Measurements from ENCODE around the gene TEDDM1. TPM values are rescaled to one million over a fixed set of nuclear protein-coding genes. Genes with fewer than 3 reads are reported as not detected.

TEDDM1 gene
- total RNA-seq, 2 experiments from 2014 or later: not detected

DNA sequence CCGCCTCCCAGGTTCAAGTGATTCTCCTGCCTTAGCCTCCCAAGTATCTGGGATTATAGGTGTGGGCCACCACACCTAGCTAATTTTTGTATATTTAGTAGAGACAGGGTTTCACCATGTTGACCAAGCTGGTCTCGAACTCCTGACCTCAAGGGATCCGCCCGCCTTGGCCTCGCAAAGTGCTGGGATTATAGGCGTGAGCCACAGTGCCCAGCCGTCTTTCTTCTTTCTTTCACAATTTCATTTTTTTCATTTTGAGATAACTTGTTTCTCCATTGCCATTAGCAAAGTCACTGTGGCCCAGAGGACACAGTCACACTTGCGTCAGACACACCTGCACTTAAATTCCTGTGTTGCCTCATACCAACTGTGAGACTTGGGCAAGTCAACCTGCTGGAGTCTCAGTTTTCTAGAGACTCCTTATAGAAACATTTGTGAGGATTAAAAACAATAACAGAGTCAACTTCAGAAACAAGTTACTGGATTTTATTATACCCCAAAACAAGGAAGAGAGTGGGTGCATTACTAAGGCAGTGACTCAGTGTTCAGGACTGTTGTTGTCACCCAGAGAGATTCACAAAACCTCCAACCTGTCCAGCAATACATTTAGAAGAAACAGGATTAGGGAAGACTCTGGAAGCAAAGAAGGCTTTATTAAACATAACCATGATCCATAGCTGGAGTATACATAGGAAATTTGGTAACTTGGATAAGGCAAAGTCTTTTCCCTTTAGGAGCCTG lies 2.6 kb downstream of the TEDDM1 start:
- ChIA-PET POLR2A (no interaction called here), CTCF (ENCODE audit: unreplicated experiment) (no interaction called here)
- no peaks in the 10 kb centered on the region for H3K9me3 ChIP-seq (ENCODE audit: low read length)
- no peak overlapping the region for H2AFZ ChIP-seq (ENCODE audit: low read length)
- H3K36me3 ChIP-seq (ENCODE audit: insufficient read depth, low read length): no peaks in the 10 kb centered on the region
- H3K4me1 ChIP-seq (ENCODE audit: insufficient read depth, low read length, poor library complexity, severe bottlenecking): no peaks in the 10 kb centered on the region
- no peak overlapping the region for H3K4me2 ChIP-seq (ENCODE audit: low read length)
- H3K9me2 ChIP-seq (ENCODE audit: insufficient read depth, low read length): no peaks in the 10 kb centered on the region
- intact Hi-C loops (cut with micrococcal nuclease; ENCODE audit: unreplicated experiment): no loop called here
- H3K79me2 ChIP-seq (ENCODE audit: insufficient read depth, low read depth, low read length): no peaks in the 10 kb centered on the region
- no peak for DNase-seq (ENCODE audit: low spot score)
- no TSS peak for BruUV-seq (replicated peaks)
- no peak for TF ChIP-seq CTCF (conservative IDR thresholded peaks at IDR 0.05; ENCODE audit: low read length)
- no peak for TF ChIP-seq EZH2phosphoT487 (IDR thresholded peaks at IDR 0.05; ENCODE audit: borderline replicate concordance, low read depth, low read length)
- no peaks in the 10 kb centered on the region for H4K20me1 ChIP-seq (ENCODE audit: insufficient read depth, low read length)
- no peak overlapping the region for H3K27ac ChIP-seq (ENCODE audit: low read depth, low read length, poor library complexity, severe bottlenecking)
- no peak overlapping the region for H3K4me3 ChIP-seq (ENCODE audit: low read depth, low read length, poor library complexity, severe bottlenecking)

DNA sequence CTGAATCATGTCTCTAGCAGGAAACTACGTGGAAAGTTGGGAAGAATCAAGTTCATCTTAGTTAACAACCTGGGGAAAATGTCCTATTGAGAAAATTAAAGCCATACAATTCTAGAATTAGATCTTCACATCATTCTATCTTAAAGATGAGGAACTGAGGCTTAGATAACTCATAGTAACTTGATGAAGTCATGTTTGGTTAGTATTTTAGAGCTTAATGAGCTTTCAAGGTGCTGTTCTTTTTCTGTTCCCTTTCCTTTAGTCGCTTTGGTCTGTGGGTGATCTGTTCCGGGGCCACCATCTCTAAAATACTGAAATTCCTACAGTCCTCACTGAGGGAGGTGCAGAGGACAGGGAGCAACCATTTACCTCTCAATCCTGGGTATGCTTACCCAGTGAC lies 4.6 kb downstream of the TEDDM1 start:
- BruUV-seq (replicated peaks): no TSS peak
- TF ChIP-seq EZH2phosphoT487 (IDR thresholded peaks at IDR 0.05; ENCODE audit: borderline replicate concordance, low read depth, low read length): no peak
- TF ChIP-seq CTCF (conservative IDR thresholded peaks at IDR 0.05; ENCODE audit: low read length): no peak
- no peaks in the 10 kb centered on the region for H3K9me3 ChIP-seq (ENCODE audit: low read length)
- CTCF ChIA-PET (ENCODE audit: unreplicated experiment): interaction anchor here (1.7 kb wide), 1 partner anchor 253 kb away, joined by 5 read pairs; no protein-coding TSS in a partner anchor
- H4K20me1 ChIP-seq (ENCODE audit: insufficient read depth, low read length): no peaks in the 10 kb centered on the region
- H3K4me3 ChIP-seq (ENCODE audit: low read depth, low read length, poor library complexity, severe bottlenecking): no peak overlapping the region
- H3K36me3 ChIP-seq (ENCODE audit: insufficient read depth, low read length): no peaks in the 10 kb centered on the region
- H2AFZ ChIP-seq (ENCODE audit: low read length): no peak overlapping the region
- POLR2A ChIA-PET: no interaction called here
- H3K9me2 ChIP-seq (ENCODE audit: insufficient read depth, low read length): no peaks in the 10 kb centered on the region
- H3K79me2 ChIP-seq (ENCODE audit: insufficient read depth, low read depth, low read length): no peaks in the 10 kb centered on the region
- H3K4me2 ChIP-seq (ENCODE audit: low read length): no peak overlapping the region
- no peak overlapping the region for H3K27ac ChIP-seq (ENCODE audit: low read depth, low read length, poor library complexity, severe bottlenecking)
- H3K4me1 ChIP-seq (ENCODE audit: insufficient read depth, low read length, poor library complexity, severe bottlenecking): no peaks in the 10 kb centered on the region
- intact Hi-C loops (cut with micrococcal nuclease; ENCODE audit: unreplicated experiment): loop anchor here (1.0 kb wide), 2 partner anchors 253 to 311 kb away; no protein-coding TSS in a partner anchor
- DNase-seq (ENCODE audit: low spot score): no peak

DNA sequence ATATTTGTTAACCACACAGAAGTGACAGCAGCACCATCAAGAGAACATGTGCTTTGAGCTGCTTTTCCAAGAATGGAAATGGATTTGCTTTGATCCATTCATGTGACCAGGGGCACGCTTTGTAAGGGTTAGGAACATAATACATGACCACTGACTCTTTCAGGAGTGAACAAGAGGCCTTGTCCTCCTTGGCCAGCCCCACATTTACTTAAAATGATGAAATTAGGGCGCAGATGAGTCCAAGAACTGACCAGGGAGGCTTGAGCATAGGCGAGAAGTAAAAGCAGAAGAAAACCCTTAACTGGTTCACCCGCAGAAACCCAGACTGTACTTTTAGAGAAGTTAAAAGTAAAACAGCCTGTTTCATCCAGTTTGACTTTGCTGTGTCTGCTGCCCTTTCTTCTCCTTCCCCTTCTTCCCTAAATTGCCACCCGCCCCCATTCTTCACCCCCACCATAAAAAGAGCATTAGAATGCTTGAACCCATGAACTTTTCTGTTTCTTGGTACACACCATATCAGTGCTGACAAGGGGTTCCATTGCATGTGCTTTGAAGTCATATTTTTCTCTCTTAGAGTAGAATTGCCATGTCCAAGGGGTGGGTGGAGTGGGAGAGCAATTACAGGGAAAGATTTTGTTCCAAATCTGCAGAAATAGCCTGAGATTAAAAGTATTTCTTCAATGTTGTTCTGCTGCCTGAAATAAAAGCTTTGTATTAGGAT lies 6.3 kb downstream of the TEDDM1 start:
- CTCF ChIA-PET (ENCODE audit: unreplicated experiment): no interaction called here
- Histone ChIP-seq H4K20me1 (ENCODE audit: insufficient read depth, low read length) (no peaks in the 10 kb centered on the region), H3K36me3 (ENCODE audit: insufficient read depth, low read length) (no peaks in the 10 kb centered on the region), H3K4me3 (ENCODE audit: low read depth, low read length, poor library complexity, severe bottlenecking) (no peak overlapping the region), H2AFZ (ENCODE audit: low read length) (no peak overlapping the region), H3K9me3 (ENCODE audit: low read length) (no peaks in the 10 kb centered on the region), H3K4me2 (ENCODE audit: low read length) (no peak overlapping the region), H3K4me1 (ENCODE audit: insufficient read depth, low read length, poor library complexity, severe bottlenecking) (no peaks in the 10 kb centered on the region), H3K9me2 (ENCODE audit: insufficient read depth, low read length) (no peaks in the 10 kb centered on the region), H3K79me2 (ENCODE audit: insufficient read depth, low read depth, low read length) (no peaks in the 10 kb centered on the region), H3K27ac (ENCODE audit: low read depth, low read length, poor library complexity, severe bottlenecking) (no peak overlapping the region)
- BruUV-seq (replicated peaks): no TSS peak
- TF ChIP-seq EZH2phosphoT487 (IDR thresholded peaks at IDR 0.05; ENCODE audit: borderline replicate concordance, low read depth, low read length) (no peak), CTCF (conservative IDR thresholded peaks at IDR 0.05; ENCODE audit: low read length) (no peak)
- POLR2A ChIA-PET: interaction anchor here (0.5 to 0.7 kb wide), 2 partner anchors 54 to 93 kb away, joined by 3 read pairs; no protein-coding TSS in a partner anchor
- intact Hi-C loops (cut with micrococcal nuclease; ENCODE audit: unreplicated experiment): no loop called here
- DNase-seq (ENCODE audit: low spot score): no peak
